ENCODE data around the gene BCKDHB. TPM values are rescaled to one million over a fixed set of nuclear protein-coding genes. Genes with fewer than 3 reads are reported as not detected.

BCKDHB gene
- total RNA-seq, 1 experiment from 2014 or later, result 24.3 TPM

DNA sequence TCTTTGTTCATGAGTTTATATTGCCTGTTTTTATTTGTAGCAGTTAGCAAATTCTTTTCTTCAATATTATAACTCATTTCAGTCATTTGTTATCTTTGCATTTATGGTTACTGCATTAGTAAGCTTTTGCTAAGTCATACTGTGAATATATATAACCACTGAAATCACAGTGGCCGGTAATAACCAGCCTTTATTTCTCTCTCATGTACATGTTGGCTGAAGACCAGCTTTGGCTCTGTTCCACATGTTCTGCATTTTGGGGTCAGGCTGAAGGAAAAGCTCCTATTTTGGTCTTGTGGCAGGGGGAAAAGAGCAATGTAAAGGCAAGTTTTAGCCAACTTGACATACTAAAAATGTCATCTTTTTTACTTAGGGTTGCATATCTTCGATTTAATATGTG, 276.3 kb downstream of the BCKDHB start:
- CTCF ChIA-PET, result no interaction called here
- Mint-ChIP-seq H3K4me3 (no peak overlapping the region), H3K4me1 (no peaks in the 10 kb centered on the region), H3K27me3 (ENCODE audit: low read depth) (no peaks in the 10 kb centered on the region), H3K36me3 (no peaks in the 10 kb centered on the region), H3K27ac (no peak overlapping the region), H3K9me3 (0 out of 2 replicates have a peak, but pooled peaks cover 3% of the 10 kb centered on the region)
- DNase-seq (ENCODE audit: low spot score) (no peak), ATAC-seq (no peak)
- POLR2A ChIA-PET, result no interaction called here
- TF ChIP-seq, protein P1, sequence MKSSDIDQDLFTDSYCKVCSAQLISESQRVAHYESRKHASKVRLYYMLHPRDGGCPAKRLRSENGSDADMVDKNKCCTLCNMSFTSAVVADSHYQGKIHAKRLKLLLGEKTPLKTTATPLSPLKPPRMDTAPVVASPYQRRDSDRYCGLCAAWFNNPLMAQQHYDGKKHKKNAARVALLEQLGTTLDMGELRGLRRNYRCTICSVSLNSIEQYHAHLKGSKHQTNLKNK (CRISPR knock-in tag; IDR thresholded peaks at IDR 0.05), result no peak
- TF ChIP-seq, protein P2, sequence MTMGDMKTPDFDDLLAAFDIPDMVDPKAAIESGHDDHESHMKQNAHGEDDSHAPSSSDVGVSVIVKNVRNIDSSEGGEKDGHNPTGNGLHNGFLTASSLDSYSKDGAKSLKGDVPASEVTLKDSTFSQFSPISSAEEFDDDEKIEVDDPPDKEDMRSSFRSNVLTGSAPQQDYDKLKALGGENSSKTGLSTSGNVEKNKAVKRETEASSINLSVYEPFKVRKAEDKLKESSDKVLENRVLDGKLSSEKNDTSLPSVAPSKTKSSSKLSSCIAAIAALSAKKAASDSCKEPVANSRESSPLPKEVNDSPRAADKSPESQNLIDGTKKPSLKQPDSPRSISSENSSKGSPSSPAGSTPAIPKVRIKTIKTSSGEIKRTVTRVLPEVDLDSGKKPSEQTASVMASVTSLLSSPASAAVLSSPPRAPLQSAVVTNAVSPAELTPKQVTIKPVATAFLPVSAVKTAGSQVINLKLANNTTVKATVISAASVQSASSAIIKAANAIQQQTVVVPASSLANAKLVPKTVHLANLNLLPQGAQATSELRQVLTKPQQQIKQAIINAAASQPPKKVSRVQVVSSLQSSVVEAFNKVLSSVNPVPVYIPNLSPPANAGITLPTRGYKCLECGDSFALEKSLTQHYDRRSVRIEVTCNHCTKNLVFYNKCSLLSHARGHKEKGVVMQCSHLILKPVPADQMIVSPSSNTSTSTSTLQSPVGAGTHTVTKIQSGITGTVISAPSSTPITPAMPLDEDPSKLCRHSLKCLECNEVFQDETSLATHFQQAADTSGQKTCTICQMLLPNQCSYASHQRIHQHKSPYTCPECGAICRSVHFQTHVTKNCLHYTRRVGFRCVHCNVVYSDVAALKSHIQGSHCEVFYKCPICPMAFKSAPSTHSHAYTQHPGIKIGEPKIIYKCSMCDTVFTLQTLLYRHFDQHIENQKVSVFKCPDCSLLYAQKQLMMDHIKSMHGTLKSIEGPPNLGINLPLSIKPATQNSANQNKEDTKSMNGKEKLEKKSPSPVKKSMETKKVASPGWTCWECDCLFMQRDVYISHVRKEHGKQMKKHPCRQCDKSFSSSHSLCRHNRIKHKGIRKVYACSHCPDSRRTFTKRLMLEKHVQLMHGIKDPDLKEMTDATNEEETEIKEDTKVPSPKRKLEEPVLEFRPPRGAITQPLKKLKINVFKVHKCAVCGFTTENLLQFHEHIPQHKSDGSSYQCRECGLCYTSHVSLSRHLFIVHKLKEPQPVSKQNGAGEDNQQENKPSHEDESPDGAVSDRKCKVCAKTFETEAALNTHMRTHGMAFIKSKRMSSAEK (CRISPR knock-in tag; IDR thresholded peaks at IDR 0.05; ENCODE audit: borderline replicate concordance), result no peak
- no peak for TF ChIP-seq GTF2I (CRISPR knock-in tag; conservative IDR thresholded peaks at IDR 0.05)
- TF ChIP-seq, protein P3, sequence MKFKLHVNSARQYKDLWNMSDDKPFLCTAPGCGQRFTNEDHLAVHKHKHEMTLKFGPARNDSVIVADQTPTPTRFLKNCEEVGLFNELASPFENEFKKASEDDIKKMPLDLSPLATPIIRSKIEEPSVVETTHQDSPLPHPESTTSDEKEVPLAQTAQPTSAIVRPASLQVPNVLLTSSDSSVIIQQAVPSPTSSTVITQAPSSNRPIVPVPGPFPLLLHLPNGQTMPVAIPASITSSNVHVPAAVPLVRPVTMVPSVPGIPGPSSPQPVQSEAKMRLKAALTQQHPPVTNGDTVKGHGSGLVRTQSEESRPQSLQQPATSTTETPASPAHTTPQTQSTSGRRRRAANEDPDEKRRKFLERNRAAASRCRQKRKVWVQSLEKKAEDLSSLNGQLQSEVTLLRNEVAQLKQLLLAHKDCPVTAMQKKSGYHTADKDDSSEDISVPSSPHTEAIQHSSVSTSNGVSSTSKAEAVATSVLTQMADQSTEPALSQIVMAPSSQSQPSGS (CRISPR knock-in tag; IDR thresholded peaks at IDR 0.05; ENCODE audit: borderline replicate concordance, low read depth), result no peak
- TF ChIP-seq, protein P4, sequence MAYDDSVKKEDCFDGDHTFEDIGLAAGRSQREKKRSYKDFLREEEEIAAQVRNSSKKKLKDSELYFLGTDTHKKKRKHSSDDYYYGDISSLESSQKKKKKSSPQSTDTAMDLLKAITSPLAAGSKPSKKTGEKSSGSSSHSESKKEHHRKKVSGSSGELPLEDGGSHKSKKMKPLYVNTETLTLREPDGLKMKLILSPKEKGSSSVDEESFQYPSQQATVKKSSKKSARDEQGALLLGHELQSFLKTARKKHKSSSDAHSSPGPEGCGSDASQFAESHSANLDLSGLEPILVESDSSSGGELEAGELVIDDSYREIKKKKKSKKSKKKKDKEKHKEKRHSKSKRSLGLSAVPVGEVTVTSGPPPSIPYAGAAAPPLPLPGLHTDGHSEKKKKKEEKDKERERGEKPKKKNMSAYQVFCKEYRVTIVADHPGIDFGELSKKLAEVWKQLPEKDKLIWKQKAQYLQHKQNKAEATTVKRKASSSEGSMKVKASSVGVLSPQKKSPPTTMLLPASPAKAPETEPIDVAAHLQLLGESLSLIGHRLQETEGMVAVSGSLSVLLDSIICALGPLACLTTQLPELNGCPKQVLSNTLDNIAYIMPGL (CRISPR knock-in tag; IDR thresholded peaks at IDR 0.05), result no peak

DNA sequence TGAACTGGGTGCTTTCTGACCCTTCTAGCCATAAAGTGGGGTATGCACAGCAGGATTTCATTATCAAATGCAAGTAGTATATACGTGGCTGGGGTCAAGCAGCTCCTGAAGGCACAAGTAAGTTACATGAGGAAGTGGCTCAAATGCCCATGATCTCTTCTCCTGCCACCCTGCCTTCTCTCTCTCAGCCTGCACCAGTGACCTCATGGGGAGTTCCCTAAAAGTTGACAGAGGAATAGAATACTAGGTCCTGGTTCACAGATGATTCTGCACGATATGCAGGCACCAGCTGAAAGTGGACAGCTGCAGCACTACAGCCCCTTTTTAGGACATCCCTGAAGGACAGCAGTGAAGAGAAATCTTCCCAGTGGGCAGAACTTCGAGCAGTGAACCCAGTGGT, 282.0 kb downstream of the BCKDHB start:
- CTCF ChIA-PET, result no interaction called here
- Mint-ChIP-seq H3K27ac (no peak overlapping the region), H3K4me3 (no peak overlapping the region), H3K4me1 (peaks cover 3% of the 10 kb centered on the region), H3K36me3 (no peaks in the 10 kb centered on the region; the same call in none of the 2 replicates), H3K9me3 (peaks cover 21% of the 10 kb centered on the region), H3K27me3 (ENCODE audit: low read depth) (no peaks in the 10 kb centered on the region)
- DNase-seq (ENCODE audit: low spot score) (no peak), ATAC-seq (no peak)
- TF ChIP-seq, protein P5, sequence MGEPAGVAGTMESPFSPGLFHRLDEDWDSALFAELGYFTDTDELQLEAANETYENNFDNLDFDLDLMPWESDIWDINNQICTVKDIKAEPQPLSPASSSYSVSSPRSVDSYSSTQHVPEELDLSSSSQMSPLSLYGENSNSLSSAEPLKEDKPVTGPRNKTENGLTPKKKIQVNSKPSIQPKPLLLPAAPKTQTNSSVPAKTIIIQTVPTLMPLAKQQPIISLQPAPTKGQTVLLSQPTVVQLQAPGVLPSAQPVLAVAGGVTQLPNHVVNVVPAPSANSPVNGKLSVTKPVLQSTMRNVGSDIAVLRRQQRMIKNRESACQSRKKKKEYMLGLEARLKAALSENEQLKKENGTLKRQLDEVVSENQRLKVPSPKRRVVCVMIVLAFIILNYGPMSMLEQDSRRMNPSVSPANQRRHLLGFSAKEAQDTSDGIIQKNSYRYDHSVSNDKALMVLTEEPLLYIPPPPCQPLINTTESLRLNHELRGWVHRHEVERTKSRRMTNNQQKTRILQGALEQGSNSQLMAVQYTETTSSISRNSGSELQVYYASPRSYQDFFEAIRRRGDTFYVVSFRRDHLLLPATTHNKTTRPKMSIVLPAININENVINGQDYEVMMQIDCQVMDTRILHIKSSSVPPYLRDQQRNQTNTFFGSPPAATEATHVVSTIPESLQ (CRISPR knock-in tag; IDR thresholded peaks at IDR 0.05), result no peak
- TF ChIP-seq, protein P6, sequence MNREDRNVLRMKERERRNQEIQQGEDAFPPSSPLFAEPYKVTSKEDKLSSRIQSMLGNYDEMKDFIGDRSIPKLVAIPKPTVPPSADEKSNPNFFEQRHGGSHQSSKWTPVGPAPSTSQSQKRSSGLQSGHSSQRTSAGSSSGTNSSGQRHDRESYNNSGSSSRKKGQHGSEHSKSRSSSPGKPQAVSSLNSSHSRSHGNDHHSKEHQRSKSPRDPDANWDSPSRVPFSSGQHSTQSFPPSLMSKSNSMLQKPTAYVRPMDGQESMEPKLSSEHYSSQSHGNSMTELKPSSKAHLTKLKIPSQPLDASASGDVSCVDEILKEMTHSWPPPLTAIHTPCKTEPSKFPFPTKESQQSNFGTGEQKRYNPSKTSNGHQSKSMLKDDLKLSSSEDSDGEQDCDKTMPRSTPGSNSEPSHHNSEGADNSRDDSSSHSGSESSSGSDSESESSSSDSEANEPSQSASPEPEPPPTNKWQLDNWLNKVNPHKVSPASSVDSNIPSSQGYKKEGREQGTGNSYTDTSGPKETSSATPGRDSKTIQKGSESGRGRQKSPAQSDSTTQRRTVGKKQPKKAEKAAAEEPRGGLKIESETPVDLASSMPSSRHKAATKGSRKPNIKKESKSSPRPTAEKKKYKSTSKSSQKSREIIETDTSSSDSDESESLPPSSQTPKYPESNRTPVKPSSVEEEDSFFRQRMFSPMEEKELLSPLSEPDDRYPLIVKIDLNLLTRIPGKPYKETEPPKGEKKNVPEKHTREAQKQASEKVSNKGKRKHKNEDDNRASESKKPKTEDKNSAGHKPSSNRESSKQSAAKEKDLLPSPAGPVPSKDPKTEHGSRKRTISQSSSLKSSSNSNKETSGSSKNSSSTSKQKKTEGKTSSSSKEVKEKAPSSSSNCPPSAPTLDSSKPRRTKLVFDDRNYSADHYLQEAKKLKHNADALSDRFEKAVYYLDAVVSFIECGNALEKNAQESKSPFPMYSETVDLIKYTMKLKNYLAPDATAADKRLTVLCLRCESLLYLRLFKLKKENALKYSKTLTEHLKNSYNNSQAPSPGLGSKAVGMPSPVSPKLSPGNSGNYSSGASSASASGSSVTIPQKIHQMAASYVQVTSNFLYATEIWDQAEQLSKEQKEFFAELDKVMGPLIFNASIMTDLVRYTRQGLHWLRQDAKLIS (CRISPR knock-in tag; IDR thresholded peaks at IDR 0.05; ENCODE audit: borderline replicate concordance), result no peak
- TF ChIP-seq, protein P7, sequence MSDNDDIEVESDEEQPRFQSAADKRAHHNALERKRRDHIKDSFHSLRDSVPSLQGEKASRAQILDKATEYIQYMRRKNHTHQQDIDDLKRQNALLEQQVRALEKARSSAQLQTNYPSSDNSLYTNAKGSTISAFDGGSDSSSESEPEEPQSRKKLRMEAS (CRISPR knock-in tag; IDR thresholded peaks at IDR 0.05), result no peak
- TF ChIP-seq ESRRA (CRISPR knock-in tag; IDR thresholded peaks at IDR 0.05; ENCODE audit: borderline replicate concordance) (no peak), TEAD4 (CRISPR knock-in tag; IDR thresholded peaks at IDR 0.05) (no peak), ZNF263 (CRISPR knock-in tag; IDR thresholded peaks at IDR 0.05; ENCODE audit: low read depth) (no peak), TEAD1 (CRISPR knock-in tag; IDR thresholded peaks at IDR 0.05) (no peak), RELA (CRISPR knock-in tag; IDR thresholded peaks at IDR 0.05; ENCODE audit: borderline replicate concordance) (no peak)
- TF ChIP-seq, protein P8, sequence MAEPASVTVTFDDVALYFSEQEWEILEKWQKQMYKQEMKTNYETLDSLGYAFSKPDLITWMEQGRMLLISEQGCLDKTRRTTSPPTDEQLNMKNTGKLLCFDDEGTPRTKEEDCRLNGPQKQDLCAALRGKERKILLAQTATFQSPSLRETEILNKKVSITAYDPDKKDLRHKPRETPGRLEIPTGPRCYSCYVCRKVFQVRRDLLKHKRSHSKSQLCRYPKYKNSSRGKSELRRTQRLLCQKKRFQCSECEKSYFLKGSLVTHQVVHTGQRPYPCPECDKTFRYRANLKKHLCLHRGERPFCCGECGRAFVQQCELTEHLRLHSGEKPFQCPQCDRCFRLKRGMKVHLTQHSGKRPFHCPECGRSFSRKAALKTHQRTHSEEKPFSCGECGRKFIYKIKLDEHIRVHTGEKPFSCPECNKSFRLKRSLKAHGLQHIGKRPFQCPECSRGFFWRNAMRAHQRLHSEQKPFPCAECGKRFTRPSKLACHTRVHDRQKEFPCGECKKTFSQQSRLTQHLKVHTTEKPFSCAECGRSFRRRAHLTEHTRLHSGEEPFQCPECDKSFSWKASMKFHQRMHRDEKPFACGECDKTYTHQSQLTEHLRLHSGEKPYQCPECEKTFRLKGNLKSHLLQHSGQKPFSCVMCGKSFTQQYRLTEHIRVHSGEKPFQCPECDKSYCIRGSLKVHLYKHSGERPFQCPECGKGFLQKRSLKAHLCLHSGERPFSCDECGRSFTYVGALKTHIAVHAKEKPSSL (CRISPR knock-in tag; conservative IDR thresholded peaks at IDR 0.05), result no peak
- POLR2A ChIA-PET, result no interaction called here

All from WTC11 (cell line).